Measurements from ENCODE around the gene MTHFD1L.

GRCh38 chr6:150929416-150929815 lies 63.9 kb downstream of the MTHFD1L start:
- TF ChIP-seq CTCF (IDR thresholded peaks at IDR 0.05) (no peak), POLR2A (IDR thresholded peaks at IDR 0.05) (no peak)
